H9 (cell line): ENCODE data around the gene RBM4B. TPM values are rescaled to one million over a fixed set of nuclear protein-coding genes. Genes with fewer than 3 reads are reported as not detected.

ENCODE experiments used
- DNase-seq: peaks from one replicate; pipeline ENCODE4 v3.0.0-alpha.2; 2017
- H2AFZ ChIP-seq: one replicate; pipeline ENCODE4 v1.6.1; 2013; ENCODE audit warnings: mild to moderate bottlenecking, low read length, control low read depth, moderate library complexity
- H2AK5ac ChIP-seq: 2 replicates; pipeline ENCODE4 v1.6.1; 2013; ENCODE audit warnings: low read length, control low read depth, mixed read lengths; ENCODE audit not compliant: insufficient read length
- H2BK120ac ChIP-seq: one replicate; pipeline ENCODE4 v1.6.1; 2013; ENCODE audit warnings: low read depth, mild to moderate bottlenecking, low read length, control low read depth, inconsistent platforms; ENCODE audit not compliant: poor library complexity, severe bottlenecking
- H2BK12ac ChIP-seq: 2 replicates; pipeline ENCODE4 v1.6.1; 2013; ENCODE audit warnings: low read length, control low read depth, mixed read lengths, low read depth; ENCODE audit not compliant: insufficient read length
- H2BK15ac ChIP-seq: 2 replicates; pipeline ENCODE4 v1.6.1; 2013; ENCODE audit warnings: low read depth, low read length, control low read depth
- H2BK20ac ChIP-seq: one replicate; pipeline ENCODE4 v1.6.1; 2013; ENCODE audit warnings: low read depth, mild to moderate bottlenecking, low read length, control low read depth, inconsistent platforms; ENCODE audit not compliant: poor library complexity, severe bottlenecking
- H2BK5ac ChIP-seq: 2 replicates; pipeline ENCODE4 v1.6.1; 2013; ENCODE audit warnings: low read length, control low read depth, mixed read lengths; ENCODE audit not compliant: insufficient read length
- H3K14ac ChIP-seq: 2 replicates; pipeline ENCODE4 v1.6.1; 2013; ENCODE audit warnings: low read length, control low read depth; ENCODE audit not compliant: insufficient read depth
- H3K18ac ChIP-seq: 2 replicates; pipeline ENCODE4 v1.6.1; 2013; ENCODE audit warnings: low read depth, mild to moderate bottlenecking, mixed read lengths, low read length, control low read depth; ENCODE audit not compliant: insufficient read length
- H3K23ac ChIP-seq: 2 replicates; pipeline ENCODE4 v1.6.1; 2013; ENCODE audit warnings: low read length, control low read depth, mixed read lengths, low read depth; ENCODE audit not compliant: insufficient read length
- H3K23me2 ChIP-seq: 2 replicates; pipeline ENCODE4 v1.6.1; 2013; ENCODE audit warnings: low read depth, mild to moderate bottlenecking, mixed read lengths, low read length, control low read depth; ENCODE audit not compliant: insufficient read length, poor library complexity, severe bottlenecking
- H3K27ac ChIP-seq: 2 replicates; pipeline ENCODE4 v1.5.1; 2013; ENCODE audit warnings: low read length, control low read depth, mixed read lengths, low read depth; ENCODE audit not compliant: insufficient read length
- H3K27me3 ChIP-seq: 2 replicates; pipeline ENCODE4 v1.6.1; 2013; ENCODE audit warnings: low read length, control low read depth, inconsistent platforms; ENCODE audit not compliant: insufficient read depth
- H3K4ac ChIP-seq: 2 replicates; pipeline ENCODE4 v1.6.1; 2013; ENCODE audit warnings: low read depth, mild to moderate bottlenecking, control low read depth, inconsistent platforms, low read length, moderate library complexity
- H3K4me1 ChIP-seq: 2 replicates; pipeline ENCODE4 v1.6.1; 2013; ENCODE audit warnings: low read length, control low read depth, inconsistent platforms; ENCODE audit not compliant: insufficient read depth
- H3K4me2 ChIP-seq: 2 replicates; pipeline ENCODE4 v1.6.1; 2013; ENCODE audit warnings: low read length, control low read depth, mixed read lengths; ENCODE audit not compliant: insufficient read length, insufficient read depth
- H3K56ac ChIP-seq: 2 replicates; pipeline ENCODE4 v1.6.1; 2013; ENCODE audit warnings: low read depth, mild to moderate bottlenecking, mixed read lengths, low read length, control low read depth; ENCODE audit not compliant: insufficient read length
- H3K79me1 ChIP-seq: 2 replicates; pipeline ENCODE4 v1.6.1; 2013; ENCODE audit warnings: low read depth, mild to moderate bottlenecking, moderate library complexity, low read length, control low read depth, inconsistent platforms; ENCODE audit not compliant: insufficient read depth, poor library complexity, severe bottlenecking
- H3K79me2 ChIP-seq: 2 replicates; pipeline ENCODE4 v1.6.1; 2013; ENCODE audit warnings: low read length, control low read depth, inconsistent platforms; ENCODE audit not compliant: insufficient read depth
- H3K9ac ChIP-seq: 2 replicates; pipeline ENCODE4 v1.6.1; 2013; ENCODE audit warnings: low read length, control low read depth, mixed read lengths; ENCODE audit not compliant: insufficient read length; ENCODE audit errors: extremely low read depth
- H3K9me3 ChIP-seq: one replicate; pipeline ENCODE4 v1.6.1; 2013; ENCODE audit warnings: low read depth, low read length, inconsistent platforms; ENCODE audit not compliant: control insufficient read depth
- H3T11ph ChIP-seq: one replicate; pipeline ENCODE4 v1.6.1; 2013; ENCODE audit warnings: mild to moderate bottlenecking, low read length, control low read depth, inconsistent platforms
- H4K20me1 ChIP-seq: one replicate; pipeline ENCODE4 v1.6.1; 2013; ENCODE audit not compliant: control insufficient read depth, insufficient read length, insufficient read depth
- H4K5ac ChIP-seq: 2 replicates; pipeline ENCODE4 v1.6.1; 2013; ENCODE audit warnings: low read depth, mild to moderate bottlenecking, mixed read lengths, low read length, control low read depth; ENCODE audit not compliant: insufficient read length
- H4K8ac ChIP-seq: replicated peaks from 2 replicates; pipeline ENCODE4 v1.6.1; 2013; ENCODE audit warnings: low read length, control low read depth, mixed read lengths, low read depth; ENCODE audit not compliant: insufficient read length
- H4K91ac ChIP-seq: 2 replicates; pipeline ENCODE4 v1.6.1; 2013; ENCODE audit warnings: low read depth, mild to moderate bottlenecking, moderate library complexity, mixed read lengths, low read length, control low read depth; ENCODE audit not compliant: insufficient read length
- H3K27ac Mint-ChIP-seq, 3 experiments: 2 replicates in 2 of 3; 3 replicates in 1 of 3; pipeline ENCODE4 v1.8.0; 2020 to 2021; ENCODE audit warnings: mixed read lengths in 3 of 3, mild to moderate bottlenecking in 1 of 3, moderate library complexity in 1 of 3
- H3K27me3 Mint-ChIP-seq: 2 replicates; pipeline ENCODE4 v1.8.0; 2021; ENCODE audit warnings: low read depth, mild to moderate bottlenecking, moderate library complexity, mixed read lengths
- H3K36me3 Mint-ChIP-seq, 3 experiments: 2 replicates in 2 of 3; 3 replicates in 1 of 3; pipeline ENCODE4 v1.8.0; 2020 to 2021; ENCODE audit warnings: low read depth in 3 of 3, mixed read lengths in 3 of 3; ENCODE audit not compliant: insufficient read depth in 1 of 3
- H3K4me1 Mint-ChIP-seq, 2 experiments: 2 replicates each; pipeline ENCODE4 v1.8.0; 2020; ENCODE audit warnings: mixed read lengths in 2 of 2
- H3K4me3 Mint-ChIP-seq, 2 experiments: 2 replicates in 1 of 2; 3 replicates in 1 of 2; pipeline ENCODE4 v1.8.0; 2020 to 2021; ENCODE audit warnings: mild to moderate bottlenecking in 2 of 2, mixed read lengths in 2 of 2, moderate library complexity in 1 of 2
- H3K9me3 Mint-ChIP-seq, 2 experiments: 2 replicates in 1 of 2; 3 replicates in 1 of 2; pipeline ENCODE4 v1.8.0; 2020; ENCODE audit warnings: mild to moderate bottlenecking in 2 of 2, mixed read lengths in 2 of 2, moderate library complexity in 1 of 2
- CTCF ChIP-seq: fragments of 200-600 bp; sonication (generic); conservative IDR thresholded peaks from 3 replicates; pipeline ENCODE4 v1.8.0; 2021; ENCODE audit warnings: antibody characterized with exemption, mild to moderate bottlenecking
- WGBS: extraction: QIAGEN DNeasy Blood & Tissue Kit; methylation state at CpG from one replicate; pipeline ENCODE4 v1.1.7; 2013; ENCODE audit warnings: missing lambda C conversion rate, low lambda C conversion rate, mixed read lengths; ENCODE audit not compliant: insufficient read length; ENCODE audit errors: extremely low coverage; 5-methylcytosine and 5-hydroxymethylcytosine counted together
- total RNA-seq: library from RNA; stranded (reverse); gene quantifications from 2 replicates; pipeline ENCODE4 v1.2.1, GENCODE V29; 2021

RBM4B gene
- total RNA-seq, 1 experiment from 2014 or later: 34.0 TPM

GRCh38 chr11:66637557-66638176 is 40.0 kb downstream of the RBM4B start:
- no CpG with 5 or more reads among the region's 12 CpGs for WGBS
- no peak overlapping the region for H3K56ac ChIP-seq
- Mint-ChIP-seq H3K27me3 (peaks cover 2% of the 10 kb centered on the region; the same call in 1 of the 2 replicates), H3K9me3 (no peaks in the 10 kb centered on the region), H3K27ac (peak overlapping the region; percentile 99 to 100 (median 99)), H3K4me3 (peak overlapping the region; percentile 99 to 100), H3K4me1 (peaks cover 47 to 51% of the 10 kb centered on the region in 2 experiments), H3K36me3 (peaks cover 32 to 76% (median 56%) of the 10 kb centered on the region in 3 experiments)
- peak overlapping the region; percentile 11 for H2BK5ac ChIP-seq
- H2AFZ ChIP-seq: no peak overlapping the region
- H3K4ac ChIP-seq: no peak overlapping the region; the same call in 1 of the 2 replicates
- H4K8ac ChIP-seq: peak overlapping the region; percentile 63
- no peak overlapping the region for H2BK12ac ChIP-seq
- H2BK20ac ChIP-seq: no peak overlapping the region
- no peak overlapping the region for H2AK5ac ChIP-seq
- H3K23me2 ChIP-seq: peaks cover 12% of the 10 kb centered on the region
- peak overlapping the region; percentile 92 for H3K18ac ChIP-seq
- H4K91ac ChIP-seq: no peak overlapping the region
- H3K14ac ChIP-seq: peak overlapping the region; percentile 95
- H3T11ph ChIP-seq: no peak overlapping the region
- TF ChIP-seq CTCF: no peak
- no peaks in the 10 kb centered on the region for H3K9me3 ChIP-seq
- peak overlapping the region; percentile 70 for H3K27ac ChIP-seq
- H3K79me1 ChIP-seq: no peaks in the 10 kb centered on the region
- H4K5ac ChIP-seq: peak overlapping the region; percentile 41
- H3K23ac ChIP-seq: no peak overlapping the region
- H3K4me1 ChIP-seq: peaks cover 3% of the 10 kb centered on the region
- H2BK120ac ChIP-seq: no peak overlapping the region
- H3K9ac ChIP-seq: peak overlapping the region; percentile 87
- peaks cover 39% of the 10 kb centered on the region for H3K79me2 ChIP-seq
- H3K27me3 ChIP-seq: no peaks in the 10 kb centered on the region
- H4K20me1 ChIP-seq: no peaks in the 10 kb centered on the region
- H2BK15ac ChIP-seq: no peak overlapping the region
- peak overlapping the region; percentile 70 for H3K4me2 ChIP-seq
- DNase-seq: no peak
